Mucosa of gallbladder (tissue), 1 donor: ENCODE results near the gene SLC26A2. TPM values are rescaled to one million over a fixed set of nuclear protein-coding genes. Genes with fewer than 3 reads are reported as not detected.
"Not testable (repeated sequence)": the region's sequence is repeated elsewhere in the genome, so short reads cannot be mapped to it uniquely, and the experiment has no call there.

Experiments
- DNase-seq: peaks from one replicate; pipeline ENCODE4 v3.0.0-alpha.2; 2020; ENCODE audit warnings: low spot score
- total RNA-seq: library from RNA; stranded (reverse); gene quantifications from one replicate; pipeline ENCODE4 v1.2.1, GENCODE V29; 2021
- donor health status: DM: no; HTN: no; CAD: no.

The SLC26A2 gene
- total RNA-seq, 1 donor from 2014 or later = 8.7 TPM

DNA sequence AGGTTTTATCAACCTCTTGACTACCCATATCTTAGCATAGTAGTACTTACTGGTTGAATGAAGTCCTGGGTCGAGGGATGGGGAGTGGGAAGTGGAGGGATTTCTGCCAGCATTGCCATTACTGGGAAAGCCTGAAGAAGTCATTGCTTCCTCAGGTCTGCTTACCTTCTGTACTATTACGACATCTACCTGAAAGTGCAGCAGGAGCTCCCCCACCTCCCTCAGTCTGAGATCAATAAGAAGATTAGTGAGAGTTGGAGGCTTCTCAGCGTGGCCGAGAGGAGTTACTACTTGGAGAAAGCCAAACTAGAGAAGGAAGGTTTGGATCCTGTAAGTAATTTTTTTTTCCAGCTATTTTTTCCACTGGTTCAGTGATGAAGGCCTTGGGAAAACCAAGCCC is 45.8 kb downstream of the SLC26A2 start:
- DNase-seq = no peak

DNA sequence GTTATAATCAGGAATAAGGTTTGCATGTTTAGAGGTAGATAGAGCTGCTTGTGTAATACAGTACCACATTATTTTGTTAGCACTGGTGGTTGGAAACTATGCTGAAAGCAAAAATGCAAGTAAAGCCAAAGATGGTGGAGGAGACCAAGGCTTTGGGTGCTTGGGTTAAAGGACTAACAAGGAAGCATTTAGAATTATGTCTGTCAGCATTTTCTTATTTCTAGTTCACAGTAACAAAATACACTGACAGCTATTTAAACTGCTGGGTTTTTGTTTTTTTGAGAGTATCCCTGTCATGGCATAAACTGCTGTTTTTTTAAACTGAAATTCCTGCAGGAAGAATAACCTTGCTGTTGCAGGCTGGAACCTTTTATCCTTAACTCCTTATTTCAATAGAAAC is 46.5 kb downstream of the SLC26A2 start:
- DNase-seq = no peak

GRCh38 chr5:150009671-150010387 is 49.3 kb downstream of the SLC26A2 start:
- DNase-seq = no peak

- DNase-seq = no peak
Measured at GRCh38 chr5:150013931-150014330, 53.4 kb downstream of the SLC26A2 start.

- no peak for DNase-seq
Measured at GRCh38 chr5:150014456-150014855, 53.9 kb downstream of the SLC26A2 start.

GRCh38 chr5:150015415-150015814 is 54.9 kb downstream of the SLC26A2 start:
- no peak for DNase-seq

DNA sequence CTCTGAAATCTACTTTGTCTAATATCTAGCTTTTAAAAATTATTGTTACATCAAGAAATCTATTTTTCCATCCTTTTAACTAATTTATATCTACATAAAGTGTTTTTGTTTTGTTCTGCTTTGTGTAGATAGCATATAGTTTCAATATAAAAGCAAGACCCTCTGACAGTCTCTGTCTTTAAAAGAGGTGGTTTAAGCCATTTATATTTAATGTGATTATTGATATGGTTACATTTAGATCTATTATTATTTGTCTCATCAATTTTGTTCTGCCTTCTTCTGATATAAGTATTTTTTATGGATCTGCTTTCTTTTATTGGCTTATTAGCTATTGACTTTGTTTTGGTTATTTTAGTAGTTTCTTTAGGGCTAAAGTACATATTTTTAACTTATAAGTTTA is 56.0 kb downstream of the SLC26A2 start:
- DNase-seq = no peak

DNA sequence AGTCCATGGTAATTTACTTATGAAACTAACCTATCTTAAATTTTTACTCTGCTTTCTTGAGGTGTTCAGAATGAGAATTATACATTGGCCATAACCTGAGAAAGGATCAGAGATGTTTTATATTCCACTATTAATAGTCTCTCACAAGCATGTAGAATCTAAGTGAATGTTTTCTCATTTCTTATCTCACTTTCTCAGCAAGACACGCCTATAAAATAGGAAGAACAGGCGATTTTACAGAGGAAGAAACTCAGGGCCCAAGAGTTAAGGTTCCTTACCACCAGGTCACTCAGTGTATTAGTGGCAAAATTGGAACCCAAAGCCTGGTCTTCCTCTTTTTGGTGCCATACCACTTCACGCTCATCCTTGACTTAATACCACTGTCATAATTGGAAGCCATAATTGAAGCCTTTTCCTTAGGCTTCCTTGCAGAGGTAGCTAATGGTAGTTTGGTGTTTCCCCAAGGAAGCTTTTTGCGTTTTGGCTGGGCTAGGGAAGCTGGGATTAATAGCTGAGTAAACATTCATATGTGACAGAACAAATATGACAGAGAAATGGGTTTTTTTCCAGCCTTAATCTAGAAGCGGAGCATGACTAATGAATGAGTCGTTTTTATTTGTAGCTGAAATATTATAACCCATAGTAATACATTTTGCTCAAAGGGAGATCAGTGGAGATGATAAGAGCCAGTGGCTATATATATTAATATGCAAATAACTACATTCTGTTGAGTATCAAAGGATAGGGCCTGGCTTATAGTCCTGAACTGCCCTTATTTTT is 56.9 kb downstream of the SLC26A2 start:
- DNase-seq = no peak

DNA sequence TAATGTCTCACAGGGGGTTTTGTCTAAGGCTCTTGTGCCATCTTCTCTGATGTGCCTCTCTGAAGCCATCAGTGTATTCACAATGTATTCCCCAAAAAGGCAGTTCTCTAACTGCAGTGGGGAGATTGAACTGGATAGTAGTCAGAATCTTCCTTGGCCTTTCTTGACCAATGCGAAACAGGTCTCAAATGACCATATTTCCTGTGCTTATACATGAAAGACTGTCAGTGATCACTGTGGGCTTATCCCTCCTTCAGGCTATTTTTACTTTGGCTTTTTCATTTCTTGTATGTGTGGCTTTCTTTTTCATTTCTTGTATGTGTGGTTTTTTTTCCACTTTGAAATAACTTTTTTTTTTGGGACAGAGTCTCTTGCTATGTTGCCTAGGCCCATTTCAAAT is 59.7 kb downstream of the SLC26A2 start:
- no peak for DNase-seq

DNA sequence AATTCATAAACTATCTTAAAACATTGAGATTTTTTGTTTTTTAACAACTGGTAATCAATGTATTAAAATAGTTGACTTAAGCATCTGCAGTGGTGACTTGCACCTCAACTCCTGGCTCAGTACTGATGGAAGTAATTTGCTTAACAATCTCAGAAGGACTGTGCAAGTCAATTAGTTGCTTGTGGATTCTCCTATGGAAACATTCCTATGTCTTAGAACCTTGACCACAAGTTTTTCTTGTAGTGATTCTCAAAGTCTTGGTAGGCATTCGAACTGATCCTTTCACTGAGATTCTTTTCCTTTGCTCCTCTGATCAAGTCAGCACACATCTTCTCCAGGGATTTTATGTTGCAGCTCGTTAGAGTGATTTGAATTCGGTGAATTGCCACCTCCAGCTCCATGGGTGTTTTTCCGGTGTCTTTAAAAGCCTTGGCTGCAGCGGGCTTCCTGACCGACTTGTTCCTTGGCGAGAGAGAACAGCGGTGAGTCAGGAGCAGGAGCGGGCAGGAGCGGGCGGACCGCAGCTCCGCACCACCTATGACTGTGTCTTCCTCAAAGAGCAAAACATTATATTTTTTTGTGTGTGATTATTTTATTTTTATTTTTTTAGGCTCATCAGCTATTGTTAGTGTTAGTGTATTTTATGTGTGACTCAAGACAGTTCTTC is 61.1 kb downstream of the SLC26A2 start:
- DNase-seq = no peak

DNA sequence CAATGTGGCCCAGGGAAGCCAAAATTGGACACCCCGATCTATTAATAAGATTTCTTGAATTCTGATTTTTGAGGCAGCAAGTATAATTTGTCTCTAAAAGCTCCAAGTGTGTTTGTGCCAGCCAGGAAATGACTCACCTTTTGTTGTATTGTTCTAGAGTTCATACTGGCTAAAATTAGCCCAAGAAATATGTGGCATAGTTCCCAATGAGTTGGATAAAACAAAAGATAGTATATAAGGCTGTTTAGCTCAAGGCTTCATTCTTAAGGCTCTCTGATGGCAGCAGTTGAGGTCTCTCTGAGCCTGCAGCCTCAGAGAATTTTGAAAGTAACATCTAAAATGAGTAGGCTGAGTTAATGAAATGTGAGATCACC is 61.6 kb downstream of the SLC26A2 start:
- DNase-seq = peak; percentile 12

- DNase-seq = no peak
Measured at GRCh38 chr5:150022681-150023080, 62.1 kb downstream of the SLC26A2 start.

DNA sequence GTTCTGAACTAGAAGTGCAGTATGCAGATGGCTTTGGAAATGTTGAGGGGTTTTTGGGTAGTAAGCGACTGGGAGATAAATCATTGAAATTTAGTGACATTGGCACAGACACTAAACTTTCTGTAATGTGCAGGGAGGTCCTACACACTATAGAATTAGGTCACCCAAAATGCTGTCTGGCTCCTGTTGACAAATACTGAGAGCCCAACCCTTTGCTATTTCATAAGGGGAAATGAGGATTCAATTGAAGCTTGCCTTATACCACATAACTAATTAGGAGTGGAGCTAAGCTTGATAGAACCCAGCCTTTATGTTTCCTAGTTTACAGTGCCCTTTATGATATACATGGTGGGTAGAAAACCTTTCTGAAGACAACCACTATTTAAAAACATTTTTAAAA is 62.6 kb downstream of the SLC26A2 start:
- DNase-seq = no peak

GRCh38 chr5:150024346-150024984 is 63.9 kb downstream of the SLC26A2 start:
- DNase-seq = no peak

- no peak for DNase-seq
Measured at GRCh38 chr5:150026682-150027172, 66.2 kb downstream of the SLC26A2 start.

- DNase-seq = not testable (repeated sequence)
Measured at GRCh38 chr5:150028047-150028446, 67.5 kb downstream of the SLC26A2 start.

GRCh38 chr5:150033334-150033733 is 72.8 kb downstream of the SLC26A2 start:
- DNase-seq = no peak

GRCh38 chr5:150034662-150035061 is 74.1 kb downstream of the SLC26A2 start:
- DNase-seq = no peak

- DNase-seq = no peak
Measured at GRCh38 chr5:150035139-150035895, 74.8 kb downstream of the SLC26A2 start.

- DNase-seq = peak; percentile 33
Measured at GRCh38 chr5:150036513-150036912, 76.0 kb downstream of the SLC26A2 start.
